Umbilical cord (tissue), 2 donors: ENCODE measurements around the gene DIP2B. TPM values are rescaled to one million over a fixed set of nuclear protein-coding genes. Genes with fewer than 3 reads are reported as not detected.

Experiments used
- DNase-seq: peaks from one replicate; pipeline ENCODE4 v3.0.0-alpha.2; 2015; ENCODE audit warnings: low spot score
- total RNA-seq: library from RNA; depleted of rRNA; stranded (reverse); fragments of >200 nt; gene quantifications from one replicate; pipeline ENCODE4 v1.2.3, GENCODE V29; 2014; ENCODE audit warnings: low replicate concordance; ENCODE audit not compliant: insufficient read depth

The DIP2B gene
- total RNA-seq, 1 donor from 2014 or later = 32.7 TPM

DNA sequence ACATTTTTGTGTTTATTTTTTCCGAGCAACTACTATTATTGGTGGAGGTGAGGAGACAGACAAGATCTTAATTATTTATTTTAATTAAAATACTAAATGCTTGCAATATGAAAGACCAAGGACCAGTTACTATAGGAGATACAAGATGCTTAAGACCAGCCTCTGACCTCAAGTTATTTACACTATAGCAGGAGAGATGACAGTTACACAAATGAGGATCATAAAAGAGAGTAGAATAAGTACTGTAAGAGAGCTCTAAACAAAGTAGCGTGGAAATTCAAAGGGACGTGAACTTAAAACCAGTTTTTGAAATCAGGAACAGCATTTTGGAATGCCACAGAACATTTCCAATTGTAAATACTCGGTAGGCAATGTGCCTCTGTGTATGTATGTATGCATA is 131.1 kb downstream of the DIP2B start:
- no peak for DNase-seq

DNA sequence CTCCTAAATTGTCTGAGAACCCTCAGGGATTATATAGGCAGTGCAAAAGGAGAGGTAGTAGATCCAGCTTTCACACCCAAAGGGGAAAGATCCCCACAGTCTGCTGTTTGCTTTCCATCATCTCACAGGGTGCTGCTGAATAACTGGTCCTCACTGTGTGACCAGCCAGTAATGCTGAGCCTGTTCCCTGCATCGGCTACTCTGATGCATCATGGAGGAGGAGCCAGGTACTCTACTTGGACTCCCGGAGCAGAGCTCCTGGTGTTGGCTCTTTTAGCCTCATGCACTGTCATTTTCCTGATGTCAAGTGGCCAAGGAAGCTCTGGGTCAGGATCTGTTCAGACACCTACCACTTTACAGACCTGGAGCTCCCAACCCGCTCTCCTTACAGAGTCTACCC is 131.7 kb downstream of the DIP2B start:
- DNase-seq = no peak

DNA sequence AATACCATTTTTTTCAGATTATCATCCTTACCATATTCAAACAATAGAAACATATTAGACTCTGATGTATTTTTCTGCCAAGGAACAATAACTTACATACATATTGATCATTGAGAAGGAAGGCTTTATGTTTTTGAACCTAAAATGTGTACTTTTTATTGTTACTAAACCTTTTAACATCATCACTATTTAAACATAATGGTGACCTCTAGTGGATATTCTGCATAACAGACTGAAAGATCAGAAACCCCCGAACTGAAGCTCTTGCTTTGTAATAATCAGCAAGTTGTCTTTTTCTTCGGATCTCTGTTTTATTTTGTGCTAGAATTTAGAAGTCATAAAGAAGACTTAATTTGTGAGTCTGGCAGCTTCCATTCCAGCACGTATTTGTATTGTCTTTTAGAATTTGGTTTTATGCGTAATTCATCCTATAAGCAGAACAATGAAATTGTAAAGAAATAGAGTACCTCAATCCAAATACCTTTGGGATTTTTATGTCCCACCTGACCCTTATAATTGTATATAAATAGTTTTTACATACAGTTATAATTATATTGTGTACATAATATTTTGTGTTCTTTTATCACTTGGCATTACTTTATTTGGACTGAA is 133.2 kb downstream of the DIP2B start:
- peak; percentile 63 for DNase-seq

DNA sequence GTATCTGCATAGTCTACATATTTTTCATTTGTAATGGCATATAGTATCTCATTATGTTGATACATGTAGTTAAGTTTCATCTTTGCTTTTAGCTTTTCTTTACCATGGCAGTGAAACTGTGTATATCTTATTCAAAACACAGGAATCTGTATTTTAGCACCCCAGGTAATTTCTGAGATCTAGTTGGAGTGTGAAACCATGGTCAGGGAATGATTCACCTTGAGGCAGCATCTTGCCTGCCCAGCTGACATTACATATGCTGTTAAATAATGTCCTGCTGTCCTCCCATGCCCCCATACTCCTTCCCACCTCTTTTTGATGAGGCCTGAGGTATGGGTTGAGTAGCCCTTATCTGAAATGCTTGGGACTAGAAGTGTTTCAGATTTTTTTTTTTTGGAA is 133.7 kb downstream of the DIP2B start:
- DNase-seq = no peak

DNA sequence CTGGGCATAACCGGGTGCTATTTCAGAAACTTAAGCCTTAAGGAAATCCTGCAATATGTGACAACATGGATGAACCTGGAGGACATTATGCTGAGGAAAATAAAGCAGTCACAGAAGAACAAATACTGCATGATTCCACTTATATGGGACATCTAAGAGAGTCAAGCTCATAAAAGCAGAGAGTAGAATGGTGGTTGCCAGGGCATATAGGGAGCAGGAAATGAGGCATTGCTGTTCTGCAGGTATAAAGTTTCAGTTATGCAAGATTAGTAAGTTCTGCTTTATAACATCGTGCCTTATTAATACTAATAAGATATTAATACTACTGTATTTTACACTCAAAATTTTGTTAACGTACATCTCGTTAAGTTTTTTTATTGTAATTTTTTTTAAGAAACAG is 134.9 kb downstream of the DIP2B start:
- no peak for DNase-seq

DNA sequence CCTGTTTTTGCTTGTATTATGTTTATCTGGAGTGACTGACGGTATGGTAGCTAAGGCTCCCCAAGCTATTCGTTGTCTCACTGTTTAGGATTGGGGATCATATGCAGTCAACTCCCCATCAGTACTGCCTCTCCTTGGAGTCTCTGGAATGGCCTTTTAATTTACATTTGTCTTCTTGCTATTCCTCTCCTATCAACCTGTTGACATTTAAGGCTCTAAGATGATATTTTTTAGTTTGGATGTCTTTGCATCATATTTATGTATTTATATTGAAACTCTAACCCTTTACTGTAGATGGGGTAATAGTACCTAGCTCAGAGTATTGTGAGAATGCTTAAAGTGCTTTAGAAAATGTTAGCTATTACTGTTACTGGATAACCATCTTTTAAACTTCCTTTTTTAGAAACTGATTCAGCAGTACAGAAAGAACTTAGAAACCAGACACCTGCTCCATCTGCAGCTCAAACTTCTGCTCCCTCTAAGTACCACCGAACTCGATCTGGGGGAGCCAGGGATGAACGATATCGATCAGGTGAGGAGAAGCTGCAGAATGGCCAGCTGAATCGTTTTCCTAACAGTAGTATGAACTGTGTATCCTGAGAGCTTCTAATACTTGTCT is 135.6 kb downstream of the DIP2B start:
- DNase-seq = no peak

DNA sequence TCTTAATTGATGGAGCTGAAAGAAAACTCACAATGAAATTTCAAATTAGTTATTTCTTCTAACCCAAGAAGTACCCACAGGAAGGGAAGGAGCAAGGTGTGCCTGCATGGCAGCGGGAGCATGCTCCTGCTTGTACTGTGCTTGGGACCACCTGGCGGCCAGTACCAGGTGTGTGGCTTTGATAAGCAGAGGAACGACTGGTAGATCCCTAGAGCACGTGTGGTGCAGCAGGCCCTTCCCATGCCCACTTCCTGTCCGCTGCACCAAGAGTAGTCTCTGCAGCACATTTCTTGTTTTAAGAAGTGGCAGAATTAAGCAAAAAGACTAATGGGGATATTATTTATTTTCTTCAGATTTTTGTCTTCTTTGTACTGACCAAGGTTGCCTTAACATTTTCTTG is 136.8 kb downstream of the DIP2B start:
- no peak for DNase-seq

DNA sequence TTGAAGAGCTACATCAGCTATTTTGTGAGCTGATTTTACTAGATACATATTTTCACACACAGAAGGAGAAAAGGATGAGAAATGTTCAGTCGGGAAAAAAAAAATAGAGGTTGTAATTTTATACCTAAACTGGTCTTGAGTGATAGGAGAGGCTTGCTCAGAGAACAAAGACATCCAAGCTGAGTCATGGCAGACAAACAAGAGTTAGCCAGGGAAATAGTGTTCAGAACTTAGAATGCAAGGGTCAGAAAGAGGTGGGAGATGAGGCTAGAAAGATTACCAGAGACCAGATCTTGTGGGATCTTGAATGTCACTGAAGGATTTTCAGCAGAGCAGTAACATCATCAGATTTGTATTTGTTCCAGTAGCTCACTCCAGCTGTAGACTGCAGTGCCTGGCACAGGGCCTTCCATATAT is 137.3 kb downstream of the DIP2B start:
- peak; percentile 73 for DNase-seq

DNA sequence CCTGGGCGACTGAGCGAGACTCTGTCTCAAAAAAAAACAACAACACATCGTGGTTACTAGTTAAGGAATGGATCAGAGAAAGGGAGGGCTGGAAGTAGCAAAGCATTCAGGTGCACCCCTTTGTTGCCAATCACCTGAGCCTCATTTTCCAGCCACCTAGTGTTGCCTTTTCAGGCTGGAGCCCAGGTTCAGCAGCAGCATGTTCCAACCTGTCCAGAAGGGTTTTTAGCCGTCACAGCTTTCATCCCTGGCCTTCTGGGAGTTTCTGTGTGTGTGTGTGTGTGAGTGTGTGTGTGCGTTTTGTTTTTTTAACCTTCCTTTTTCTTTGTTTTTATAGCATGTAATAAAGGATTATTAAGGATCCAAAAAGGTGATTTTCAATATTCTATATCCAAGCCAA is 138.0 kb downstream of the DIP2B start:
- peak; percentile 54 for DNase-seq

DNA sequence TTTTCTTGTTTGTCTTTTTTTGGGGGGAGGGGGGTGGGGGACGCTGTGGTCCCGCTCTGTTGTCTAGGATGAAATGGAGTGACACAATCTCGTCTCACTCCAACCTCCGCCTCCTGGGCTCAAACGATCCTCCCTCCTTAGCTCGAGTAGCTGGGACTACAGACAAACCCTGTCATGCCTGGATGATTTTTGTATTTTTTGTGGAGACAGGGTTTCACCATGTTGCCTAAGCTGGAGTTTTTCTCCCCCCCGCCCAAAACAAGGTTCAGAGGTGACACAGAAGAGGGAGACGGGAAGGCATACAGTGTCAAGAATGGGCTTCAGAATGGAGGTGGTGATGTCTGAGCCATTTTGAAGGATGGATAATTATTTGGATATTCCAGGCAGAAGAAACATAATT is 142.2 kb downstream of the DIP2B start:
- DNase-seq = no peak

DNA sequence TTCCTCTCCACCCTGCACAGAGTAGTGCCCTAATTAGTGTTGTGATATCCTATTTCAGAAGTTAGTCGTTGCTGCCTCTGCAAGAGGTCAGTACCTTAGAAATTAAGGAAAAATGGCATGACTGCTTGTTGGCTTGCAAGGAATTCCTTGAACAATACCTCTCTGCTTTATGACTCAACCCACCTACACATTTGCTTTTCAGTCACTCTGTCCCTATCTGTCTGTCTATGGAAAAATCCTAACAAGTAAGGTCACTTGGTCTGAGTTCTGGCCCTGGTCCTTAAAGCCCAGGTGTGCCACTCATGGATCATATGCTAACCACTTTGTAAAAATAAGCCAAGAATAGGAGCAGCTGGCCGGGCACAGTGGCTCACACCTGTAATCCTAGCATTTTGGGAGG is 142.7 kb downstream of the DIP2B start:
- no peak for DNase-seq

DNA sequence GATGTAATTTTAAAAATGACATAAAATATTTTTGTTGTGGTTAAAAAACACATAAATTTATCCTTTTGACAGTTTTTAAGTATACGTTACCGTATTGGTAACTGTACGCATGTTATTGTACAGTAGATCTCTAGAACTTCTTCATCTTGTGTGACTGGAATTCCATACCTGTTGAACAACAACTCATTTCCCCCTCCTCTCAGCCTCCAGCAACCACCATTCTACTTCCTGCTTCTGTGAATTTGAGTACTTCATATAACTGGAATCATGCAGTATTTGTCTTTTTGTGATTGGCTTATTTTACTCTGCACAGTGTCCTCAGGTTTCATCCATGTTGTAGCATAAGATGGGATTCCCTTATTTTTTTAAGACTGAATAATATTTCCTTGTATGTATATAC is 145.5 kb downstream of the DIP2B start:
- DNase-seq = no peak

DNA sequence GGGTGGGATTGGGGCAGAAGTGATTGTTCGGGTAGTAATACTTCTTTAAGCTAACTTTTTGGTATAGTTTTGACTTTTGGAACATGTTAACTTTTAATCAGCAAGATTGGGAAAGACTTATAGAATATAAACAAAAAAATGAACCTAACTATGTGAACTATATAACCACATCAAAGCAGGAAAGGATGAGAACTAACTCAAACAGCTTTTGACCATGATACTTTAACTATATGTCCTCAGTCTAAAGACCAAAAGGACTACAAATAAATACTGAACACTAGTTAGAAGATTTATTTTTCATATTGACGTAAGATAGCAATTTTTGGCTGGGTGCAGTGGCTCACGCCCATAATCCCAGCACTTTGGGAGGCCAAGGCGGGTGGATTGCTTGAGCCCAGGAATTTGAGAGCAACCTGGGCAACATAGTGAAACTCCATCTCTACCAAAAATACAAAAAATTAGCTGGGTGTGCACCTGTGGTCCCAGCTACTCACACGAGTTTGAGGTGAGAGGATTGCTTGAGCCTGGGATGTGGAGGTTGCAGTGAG is 150.7 kb downstream of the DIP2B start:
- DNase-seq = no peak

DNA sequence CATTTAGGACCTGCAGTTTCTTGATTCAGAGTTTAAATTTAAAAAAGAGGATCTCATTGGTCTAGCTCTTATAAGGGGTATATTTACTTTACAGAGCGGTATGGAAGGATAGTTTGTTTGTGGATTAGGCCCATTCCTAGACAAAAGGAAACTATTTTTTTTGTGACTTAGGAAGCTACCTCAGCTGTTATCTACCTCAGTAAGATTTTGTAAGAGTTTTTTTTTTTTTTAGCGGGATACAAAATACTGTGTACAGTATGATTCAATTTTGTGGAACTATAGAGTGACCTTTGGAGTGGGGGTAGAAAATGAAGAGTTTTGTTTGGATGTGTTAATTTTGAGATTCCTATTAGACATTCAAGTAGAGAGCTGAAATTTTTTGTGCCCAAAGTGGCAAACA is 154.5 kb downstream of the DIP2B start:
- DNase-seq = no peak

DNA sequence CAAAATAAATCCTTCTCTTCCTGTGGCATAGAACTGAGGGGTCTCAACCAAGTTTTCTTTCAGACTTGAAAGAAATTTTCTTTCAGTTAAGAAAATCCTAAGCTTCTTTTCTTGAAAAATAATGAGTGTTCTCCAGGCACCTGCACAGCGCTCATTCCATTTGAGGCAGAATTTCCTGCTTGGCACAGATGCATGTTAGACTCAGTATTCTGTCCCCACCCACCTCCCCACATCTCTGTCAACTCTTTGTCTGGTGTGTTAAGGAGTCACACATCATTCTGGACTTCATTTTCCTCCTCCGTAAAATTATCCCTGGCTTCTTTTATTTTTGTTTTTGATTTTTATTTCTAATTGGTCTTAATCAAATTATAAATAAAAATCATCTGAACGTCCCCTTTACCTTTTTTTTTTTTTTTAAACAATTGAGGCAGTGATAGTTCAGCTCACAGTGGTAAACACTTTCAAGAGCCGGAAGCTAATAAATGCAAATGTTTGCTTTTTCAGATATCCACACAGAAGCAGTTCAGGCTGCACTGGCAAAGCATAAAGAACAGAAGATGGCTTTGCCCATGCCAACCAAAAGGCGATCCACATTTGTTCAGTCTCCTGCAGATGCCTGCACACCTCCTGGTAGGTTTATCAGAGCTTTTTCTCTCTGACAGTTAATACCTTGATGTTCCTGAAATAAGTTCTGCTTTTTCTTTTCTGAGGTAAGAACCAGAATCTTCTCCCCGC is 155.1 kb downstream of the DIP2B start:
- no peak for DNase-seq

DNA sequence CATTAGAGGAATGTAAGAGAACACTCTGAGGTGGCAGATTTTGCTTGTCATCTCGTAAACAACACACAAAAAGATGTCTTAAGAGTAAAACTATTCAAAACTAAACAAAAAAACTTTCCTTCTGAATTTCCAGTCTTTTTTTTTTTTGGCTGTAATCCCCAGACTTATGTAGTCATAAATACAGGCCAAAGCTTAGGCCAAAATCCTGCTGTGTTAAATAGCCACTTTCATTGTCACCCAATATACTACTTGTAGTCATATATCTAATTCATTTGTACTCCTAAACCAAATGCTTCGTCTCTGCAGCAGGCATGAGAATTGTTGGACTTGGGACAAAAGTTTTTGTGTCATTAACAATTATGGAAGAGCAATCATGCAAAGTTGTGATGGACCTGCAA is 155.6 kb downstream of the DIP2B start:
- DNase-seq = no peak

DNA sequence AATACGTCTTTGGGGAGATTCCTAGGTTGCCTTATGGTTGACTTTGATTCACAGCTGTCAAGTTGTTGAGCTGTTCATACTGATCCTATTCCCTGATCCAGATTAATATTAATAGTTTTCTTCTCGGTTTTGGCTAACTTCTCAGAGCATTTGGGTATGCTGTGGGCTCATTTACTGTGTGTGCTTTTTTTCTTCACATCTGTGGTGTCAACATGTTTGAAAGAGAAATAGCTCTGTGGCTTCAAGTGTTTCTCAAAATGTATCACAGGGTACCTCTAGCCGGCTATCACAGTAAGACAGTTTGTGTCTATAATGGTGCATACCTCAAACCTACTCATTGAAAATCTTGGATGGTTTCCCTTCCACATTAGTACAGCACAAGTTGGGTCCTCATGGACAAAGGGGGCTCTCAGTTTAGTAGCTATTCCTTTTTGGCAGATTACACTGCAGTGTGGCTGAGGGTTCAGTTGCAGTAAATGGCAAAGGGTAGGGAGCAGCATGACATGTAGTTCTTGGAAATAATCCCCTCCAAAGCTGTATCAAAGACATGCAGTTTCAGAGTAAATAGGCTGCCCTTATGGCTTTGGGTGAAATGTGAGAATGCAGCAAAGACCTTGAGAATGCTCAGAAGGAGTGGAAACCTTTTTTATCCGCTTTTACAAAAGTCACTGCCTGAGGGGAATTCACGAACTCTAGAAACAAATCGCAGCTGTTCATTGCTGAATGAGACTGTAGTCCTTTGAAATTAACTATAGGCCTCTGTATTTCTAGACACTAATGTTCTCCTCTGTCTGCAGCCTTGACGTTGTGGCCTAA is 156.7 kb downstream of the DIP2B start:
- peak; percentile 5 for DNase-seq

DNA sequence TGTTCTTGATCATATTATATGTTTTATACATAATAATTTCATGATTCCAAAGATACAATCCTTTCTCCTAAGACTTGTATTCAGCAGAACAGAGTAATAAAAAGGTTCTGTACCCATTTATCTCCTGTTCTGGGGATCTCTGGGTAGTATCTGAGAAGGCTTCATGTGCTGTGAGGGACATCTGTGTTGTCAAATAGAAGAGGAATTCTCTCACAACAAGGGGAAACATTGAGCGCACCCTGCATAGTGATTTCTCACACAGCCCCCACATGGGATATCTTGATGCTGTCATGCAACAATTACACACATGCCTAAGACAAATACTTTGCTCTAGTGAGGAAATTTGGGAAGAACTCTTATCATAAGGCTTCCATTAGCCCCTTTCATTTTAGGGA is 157.3 kb downstream of the DIP2B start:
- no peak for DNase-seq

DNA sequence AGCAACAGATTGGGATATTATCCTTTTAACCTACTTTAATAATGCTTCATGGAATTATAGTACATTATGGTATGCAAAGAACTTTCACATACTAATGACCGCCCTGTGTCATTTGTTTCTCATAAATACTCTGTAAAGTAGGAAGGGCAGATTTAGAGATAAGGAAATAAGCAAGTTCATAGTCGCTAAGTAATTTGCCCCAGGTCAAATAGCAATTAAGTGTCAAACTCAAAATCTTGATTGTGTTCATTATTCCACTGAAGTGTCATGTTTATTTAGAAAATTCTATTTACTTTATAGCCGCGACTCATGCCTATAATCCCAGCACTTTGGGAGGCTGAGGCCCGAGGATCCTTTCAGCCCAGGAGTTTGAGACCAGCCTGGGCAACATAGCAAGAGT is 160.4 kb downstream of the DIP2B start:
- no peak for DNase-seq

DNA sequence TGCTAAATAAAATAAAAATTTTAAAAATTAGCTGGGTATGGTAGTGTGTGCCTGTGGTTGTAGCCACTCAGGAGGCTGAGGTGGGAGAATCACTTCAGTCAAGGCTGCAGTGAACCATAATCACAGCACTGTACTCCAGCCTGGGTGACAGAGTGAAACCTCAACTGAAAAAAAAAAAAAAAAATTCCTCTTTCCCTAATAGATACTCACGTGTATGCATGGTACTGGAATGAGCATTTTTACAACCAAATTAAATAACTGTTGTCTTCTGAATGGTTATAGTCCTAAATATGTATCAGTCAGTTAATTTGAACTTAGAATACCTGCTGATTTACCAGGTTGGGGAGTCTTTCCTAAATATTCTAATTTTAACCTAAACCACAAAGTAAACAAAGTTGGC is 160.8 kb downstream of the DIP2B start:
- DNase-seq = no peak

DNA sequence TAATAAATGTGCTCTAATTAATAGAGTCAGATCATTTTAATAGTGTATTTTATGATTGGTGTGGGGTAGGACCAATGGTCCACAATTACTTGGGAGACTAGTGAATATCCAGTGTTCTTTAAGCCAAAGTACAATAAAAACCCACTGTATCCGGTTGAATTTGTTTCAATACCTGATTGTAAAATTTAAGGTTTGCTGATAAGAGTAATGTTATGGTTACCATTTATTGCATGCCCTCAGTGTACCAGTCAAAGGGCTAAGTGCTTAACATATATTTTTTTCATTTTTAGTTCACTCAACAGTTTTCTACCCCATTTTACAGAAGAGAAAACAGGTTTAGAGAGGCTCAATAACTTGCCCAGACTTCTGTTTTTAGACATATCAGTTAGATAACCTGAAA is 161.2 kb downstream of the DIP2B start:
- no peak for DNase-seq

DNA sequence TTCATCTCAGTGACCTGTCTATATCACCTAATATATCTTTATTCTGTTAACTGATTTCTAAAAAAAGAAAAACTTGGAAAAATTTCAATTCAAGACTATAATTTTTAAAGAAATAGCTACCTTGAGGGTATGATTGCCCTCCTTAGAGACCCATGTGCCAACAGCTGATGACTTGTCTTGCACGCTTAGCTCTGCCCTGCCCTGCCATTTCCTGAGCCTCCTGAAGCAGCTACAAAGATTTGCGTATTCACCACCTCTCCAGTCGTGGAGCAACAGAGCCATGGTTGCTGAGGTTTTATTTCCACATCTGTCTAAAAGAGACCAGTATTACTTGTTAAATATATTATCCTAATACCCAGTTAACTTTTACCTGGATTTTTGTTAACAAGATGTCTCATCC is 167.4 kb downstream of the DIP2B start:
- DNase-seq = no peak
